Middle frontal gyrus (tissue), 1 donor: ENCODE data around the gene NFKBIB.
A peak's percentile ranks its signal among the peaks of the same experiment; 100 is the strongest.
"Not testable (repeated sequence)": the region's sequence is repeated elsewhere in the genome, so short reads cannot be mapped to it uniquely, and the experiment has no call there.

Source experiments
- DNase-seq: peaks from one replicate; pipeline ENCODE4 v3.0.0-alpha.2; 2015; ENCODE audit warnings: low spot score; ENCODE audit errors: extremely low spot score

Gene NFKBIB

DNA sequence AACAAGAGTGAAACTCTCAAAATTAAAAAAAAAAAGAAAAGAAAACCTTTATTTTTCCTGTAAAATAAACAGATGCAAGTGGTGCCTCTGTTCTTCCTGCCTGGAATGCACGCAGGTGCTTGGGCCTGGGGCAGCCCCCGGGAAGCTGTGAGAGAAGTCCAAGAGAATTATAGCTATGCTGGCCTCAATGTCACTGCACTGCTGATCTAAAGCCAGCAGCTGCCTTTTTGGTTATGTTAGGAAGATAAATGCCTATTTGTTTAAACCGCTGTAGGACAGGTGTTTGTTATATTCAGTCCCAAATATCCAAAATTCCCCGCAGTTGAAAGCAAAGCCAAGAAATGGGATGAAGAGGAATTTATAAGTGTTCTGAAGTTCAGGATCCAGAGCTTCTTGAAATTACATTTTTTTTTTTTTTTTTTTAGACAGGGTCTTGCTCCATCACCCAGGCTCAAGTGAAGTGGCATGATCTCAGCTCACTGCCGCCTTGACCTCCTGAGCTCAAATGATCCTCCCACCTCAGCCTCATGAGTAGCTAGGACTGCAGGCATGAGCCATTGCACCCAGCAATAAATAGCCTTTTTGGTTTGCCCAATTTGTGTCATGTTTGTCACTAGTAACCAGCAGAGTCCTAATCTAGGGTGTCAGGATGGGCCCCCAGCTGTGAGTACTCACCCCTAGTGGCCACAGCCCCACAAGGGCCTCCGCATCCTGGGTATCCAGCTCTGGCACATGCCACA lies 23.9 kb upstream of the NFKBIB start:
- DNase-seq, result no peak

DNA sequence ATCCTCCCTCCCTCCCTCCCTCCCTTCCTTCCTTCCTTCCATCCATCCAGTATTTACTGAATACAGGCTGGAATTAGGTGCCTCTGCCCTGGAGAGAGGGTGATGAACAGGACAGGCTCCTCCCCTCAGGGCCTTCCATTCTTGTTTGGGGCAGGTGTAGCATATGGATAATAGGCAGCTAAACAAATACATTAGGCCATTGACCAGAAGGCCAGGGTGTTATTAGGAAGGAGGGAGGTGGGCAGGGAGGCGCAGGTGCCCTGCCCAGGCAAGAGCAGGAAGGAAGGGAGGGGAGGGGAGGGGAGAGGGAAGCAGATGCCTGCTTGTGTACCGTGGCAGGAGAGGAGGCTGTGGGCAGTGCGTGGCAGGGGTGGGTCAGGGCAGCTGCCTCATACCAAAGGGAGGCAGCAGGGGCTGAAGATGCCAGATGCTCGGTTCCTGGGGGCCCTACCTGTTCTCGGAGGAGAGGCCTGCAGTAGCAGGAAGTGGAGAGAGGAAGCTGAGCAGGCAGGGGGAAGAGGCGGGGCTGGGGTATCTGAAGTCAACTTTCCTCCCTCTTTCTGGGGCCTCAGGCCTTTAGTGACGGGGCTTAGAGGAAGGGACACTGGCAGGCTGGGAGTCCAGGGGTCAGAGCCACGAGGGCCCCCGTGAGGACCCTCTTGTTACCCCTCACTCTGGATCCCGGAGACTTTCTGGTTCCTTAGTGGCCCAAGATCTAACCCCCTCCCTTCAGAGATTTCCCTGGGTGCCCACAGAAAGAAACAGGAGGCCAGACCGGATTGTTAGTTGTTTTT lies 21.8 kb upstream of the NFKBIB start, which contains the start of gene RINL:
Gene RINL, minus strand, starts transcription at position 495 of the 794 bp plus-strand sequence. CDS start 1,533 bp downstream, outside the sequence.
- no peak for DNase-seq

DNA sequence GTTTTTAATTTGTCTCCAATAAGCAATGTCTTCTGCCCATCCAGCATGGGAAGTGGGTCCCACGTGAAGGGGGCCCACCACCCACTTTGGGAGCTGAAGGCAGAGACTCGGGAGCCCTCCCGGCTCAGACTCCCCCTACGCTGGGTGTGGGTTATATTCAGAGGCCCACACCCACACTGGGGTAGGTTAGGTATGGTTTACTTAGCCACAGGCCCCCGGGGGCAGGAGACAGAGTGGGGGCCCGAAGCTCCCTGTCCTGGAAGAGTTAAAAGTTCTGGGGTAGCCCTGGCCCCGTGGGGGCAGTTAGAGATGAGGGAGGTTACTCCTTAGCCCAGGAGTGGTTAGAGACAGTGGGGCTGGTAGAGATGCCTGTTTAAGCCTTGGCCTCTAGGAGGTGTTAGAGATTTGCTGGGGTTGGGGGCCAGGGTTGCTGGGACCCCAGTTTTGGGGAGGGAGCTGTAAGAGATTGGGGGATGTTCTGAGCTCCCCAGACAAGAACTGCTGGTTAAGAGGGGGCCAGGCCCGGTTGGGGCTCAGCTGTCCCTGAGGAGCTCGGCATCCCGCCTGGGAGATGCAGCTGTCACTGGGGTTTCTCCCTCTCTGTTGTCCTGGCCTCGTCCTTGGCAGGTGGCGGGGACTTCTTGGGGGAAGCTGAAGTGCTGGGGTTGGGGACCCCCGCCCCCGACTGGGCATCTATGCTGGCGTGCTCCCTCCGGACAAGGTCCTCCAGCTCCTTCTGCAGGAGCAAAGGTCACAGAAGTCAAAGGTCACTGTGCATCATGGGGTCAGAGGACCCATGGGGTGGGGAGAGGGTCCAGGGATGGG lies 21.0 kb upstream of the NFKBIB start:
- no peak for DNase-seq

DNA sequence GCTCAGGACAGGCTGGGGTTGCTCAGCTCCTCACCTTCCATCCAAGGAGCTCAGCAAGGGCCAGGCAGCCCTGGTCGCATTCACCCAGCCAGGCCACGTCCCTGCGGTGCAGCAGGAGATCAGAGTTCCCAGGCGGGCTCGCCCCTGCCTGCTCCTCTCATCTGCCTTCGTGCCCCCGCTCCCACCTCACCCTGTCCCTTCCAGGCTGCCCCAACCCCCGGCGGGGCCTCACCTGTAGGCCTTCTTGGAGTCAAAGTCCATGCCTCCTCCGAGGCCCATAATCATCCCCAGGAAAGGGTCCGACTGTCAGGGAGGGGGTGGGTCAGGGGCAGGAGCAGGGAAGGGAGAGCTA lies 20.4 kb upstream of the NFKBIB start:
- no peak for DNase-seq

DNA sequence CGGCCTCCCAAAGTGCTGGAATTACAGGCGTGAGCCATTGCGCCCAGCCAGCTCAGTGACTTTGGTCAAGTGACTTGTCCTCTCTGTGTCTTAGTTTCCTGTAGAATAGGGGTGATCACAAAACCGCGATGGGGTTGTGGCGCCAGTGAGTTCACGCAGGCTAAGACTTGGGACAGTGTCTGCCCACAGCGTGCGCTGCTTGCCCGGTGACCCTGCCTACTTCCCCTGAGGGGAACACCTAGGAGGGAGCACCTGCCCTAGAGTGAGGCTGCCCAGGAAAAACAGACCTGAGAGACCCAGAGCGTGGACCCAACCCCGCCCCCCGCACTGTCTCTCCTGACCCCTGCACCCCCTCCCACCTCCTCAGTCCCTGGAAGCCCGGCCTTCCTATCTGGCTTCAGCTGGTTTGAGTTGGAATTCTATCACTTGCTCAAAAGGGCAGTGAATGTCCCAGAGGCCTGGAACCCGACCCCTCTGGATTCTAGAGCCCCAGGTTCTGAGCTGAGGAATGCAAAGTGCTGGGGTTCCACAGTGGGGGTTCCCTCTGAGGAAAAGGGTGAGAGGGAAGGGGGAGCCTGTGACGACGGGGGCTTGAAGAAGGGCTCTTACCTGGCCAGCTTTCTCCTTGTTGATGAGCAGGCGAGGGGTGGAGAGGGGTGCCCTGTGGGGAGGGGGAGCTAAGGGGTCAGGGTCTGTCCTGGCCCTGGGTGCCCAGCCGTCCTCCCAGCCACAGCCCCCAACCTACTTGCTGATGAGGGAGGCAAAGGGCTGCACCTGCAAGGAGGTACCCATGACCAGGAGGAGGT lies 19.5 kb upstream of the NFKBIB start:
- DNase-seq, result no peak

DNA sequence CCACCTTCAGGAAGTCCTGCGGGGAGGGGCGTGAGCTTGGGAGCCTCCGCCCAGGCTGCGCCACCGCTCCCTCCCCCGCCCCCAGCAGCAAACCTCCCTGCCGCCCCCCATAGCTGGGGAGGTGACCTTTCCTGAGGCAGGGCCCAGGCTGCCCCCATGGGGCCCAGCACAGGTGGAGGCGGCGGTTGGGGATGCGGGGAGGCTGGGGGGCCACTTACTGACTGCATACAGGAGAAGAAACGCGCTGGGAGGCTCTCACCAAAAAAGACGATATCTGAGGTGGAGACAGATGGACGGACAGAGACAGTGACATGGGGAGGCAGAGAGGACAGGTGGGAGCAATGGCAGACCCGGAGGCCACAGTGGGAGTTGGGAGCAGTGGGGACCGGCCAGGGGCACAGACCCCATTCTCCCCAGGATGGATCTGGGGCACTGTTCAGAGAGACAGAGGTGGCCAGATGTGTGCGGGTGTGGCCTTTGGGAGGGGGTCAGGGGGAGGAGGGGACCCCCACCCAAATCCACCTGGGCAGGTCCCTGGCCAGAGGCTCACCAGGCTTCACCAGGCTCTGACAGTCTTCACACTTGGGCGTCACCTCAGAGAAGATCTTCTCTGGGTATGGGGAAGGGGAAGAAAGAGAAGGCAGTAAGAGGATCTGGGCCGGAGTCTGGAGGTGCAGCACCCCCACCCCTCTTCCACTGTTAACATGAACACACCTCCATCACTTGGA lies 18.7 kb upstream of the NFKBIB start:
- DNase-seq, result no peak

DNA sequence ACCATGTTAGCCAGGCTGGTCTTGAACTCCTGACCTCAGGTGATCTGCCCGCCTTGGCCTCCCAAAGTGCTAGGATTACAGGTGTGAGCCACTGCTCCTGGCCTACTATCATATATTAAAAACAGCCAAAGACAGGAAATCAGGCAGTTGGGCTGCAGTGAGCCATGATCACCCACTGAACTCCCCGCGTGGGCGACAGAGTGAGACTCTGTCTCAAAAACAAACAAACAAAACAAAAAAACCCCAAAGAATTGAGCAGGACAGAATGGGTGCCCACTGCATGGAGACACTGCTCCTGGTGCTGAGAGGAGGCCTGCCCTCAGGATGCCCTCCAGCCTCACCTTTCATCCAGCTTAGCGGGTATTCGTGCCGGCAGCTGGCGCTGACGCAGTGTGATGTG lies 16.5 kb upstream of the NFKBIB start:
- no peak for DNase-seq

DNA sequence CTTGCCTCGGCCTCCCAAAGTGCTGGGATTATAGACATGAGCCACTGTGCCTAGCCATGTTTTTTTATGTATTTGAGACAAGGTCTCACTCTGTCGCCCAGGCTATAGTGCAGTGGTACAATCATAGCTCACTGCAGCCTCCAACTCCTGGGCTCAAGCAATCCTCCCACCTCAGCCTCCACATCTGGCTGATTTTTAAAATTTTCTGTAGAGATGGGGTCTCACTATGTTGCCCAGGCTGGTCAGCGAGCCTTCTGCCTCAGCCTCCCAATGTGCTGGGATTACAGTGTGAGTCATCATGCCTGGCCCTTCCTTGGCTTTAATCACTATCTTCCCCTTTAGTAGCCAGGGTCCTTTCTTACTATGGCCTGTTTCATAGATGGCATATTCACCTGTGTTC lies 15.1 kb upstream of the NFKBIB start:
- not testable (repeated sequence) for DNase-seq

DNA sequence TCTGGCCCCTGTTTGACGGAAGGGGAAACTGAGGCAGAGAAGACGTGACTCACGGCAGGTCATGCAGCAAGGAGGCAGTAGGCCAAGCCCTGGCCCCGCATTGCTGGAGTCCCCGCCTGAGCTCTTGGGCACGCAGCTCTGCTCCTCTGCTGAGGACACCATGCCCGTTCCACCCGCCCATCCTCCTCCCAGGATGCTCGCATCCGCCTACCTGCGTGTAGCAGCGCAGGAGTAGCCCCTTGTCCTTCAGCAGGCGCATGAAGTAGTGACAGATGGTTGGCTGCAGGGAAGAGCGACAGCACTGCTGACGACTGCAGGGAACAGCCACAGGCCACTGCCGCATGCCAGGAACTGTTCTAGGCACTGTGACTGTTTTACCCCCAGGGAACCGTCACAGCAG lies 10.9 kb upstream of the NFKBIB start:
- DNase-seq, result no peak

DNA sequence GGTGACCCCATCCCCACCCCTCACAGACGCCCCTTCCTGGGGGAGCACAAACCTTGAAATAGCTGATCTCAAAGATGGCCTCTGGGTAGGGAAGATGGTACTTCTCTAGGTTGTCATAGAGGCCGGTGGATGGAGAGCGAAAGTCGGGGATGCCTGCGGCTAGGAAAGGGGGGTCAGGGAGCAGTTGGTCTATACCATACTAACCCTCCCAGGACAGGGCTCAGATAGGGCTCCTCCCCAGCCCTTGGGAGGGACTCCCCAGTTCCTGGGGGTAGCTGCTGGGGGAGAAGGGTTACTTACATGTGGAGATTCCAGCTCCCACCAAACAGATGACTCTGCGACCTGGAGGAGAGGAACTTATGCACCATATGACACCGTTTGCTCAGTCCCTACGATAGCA lies 10.0 kb upstream of the NFKBIB start:
- DNase-seq, result no peak

DNA sequence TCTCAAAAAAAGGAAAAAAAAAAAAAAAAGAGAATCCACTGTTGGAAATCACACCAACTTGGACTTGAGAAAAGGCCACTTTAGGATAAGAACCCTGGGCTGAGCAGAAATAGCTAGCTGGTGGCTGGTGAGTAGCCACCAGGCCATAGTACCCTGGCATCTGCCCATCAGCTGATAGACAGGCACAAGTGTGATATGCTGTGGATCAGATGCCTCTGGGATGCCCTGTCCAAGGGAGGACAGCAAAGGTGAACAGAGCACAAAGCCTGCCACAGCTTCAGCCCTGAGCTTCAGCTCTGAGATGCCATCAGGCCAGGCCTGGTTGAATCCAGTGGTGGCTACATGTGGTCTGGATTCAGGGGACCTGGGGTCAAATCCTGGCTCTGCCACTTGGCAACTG lies 9.1 kb upstream of the NFKBIB start:
- DNase-seq, result no peak

DNA sequence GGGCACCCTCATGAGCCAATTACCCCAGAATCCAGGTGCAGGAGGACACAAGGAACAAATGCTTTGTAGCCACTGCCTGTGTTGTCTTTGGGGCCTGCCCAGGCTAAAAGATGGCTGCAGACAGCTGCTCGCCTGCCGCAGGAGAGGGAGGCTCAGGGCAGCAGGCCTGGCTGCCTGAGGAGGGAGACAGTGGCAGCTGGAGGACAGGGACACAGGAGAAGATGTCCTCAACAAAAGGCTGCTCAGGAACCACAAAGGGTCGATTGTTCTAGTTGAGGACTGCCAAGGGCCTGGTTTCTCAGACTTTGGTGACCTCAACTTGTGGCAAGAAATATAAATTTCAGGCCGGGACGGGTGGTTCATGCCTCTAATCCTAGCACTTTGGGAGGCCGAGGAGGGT lies 8.0 kb upstream of the NFKBIB start:
- DNase-seq, result peak; percentile 40

DNA sequence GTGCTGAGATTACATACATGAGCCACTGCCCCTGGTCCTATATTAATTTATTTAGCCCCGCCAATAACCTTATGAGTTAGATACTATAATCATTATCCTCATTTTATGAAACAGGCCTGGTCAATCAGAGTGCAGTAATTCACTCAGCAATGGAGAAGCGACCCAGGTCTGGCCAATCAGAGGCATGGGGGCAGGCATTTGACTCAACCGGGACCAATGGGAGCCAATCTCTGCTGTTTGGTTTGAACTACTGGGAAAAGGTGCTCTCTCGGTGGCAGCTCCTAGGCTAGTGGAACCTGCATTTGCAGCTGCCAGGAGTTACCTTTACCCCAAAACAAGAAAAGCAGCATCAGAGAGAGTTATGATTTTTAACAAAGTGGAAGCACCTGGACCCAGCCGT lies 6.9 kb upstream of the NFKBIB start:
- DNase-seq, result no peak

DNA sequence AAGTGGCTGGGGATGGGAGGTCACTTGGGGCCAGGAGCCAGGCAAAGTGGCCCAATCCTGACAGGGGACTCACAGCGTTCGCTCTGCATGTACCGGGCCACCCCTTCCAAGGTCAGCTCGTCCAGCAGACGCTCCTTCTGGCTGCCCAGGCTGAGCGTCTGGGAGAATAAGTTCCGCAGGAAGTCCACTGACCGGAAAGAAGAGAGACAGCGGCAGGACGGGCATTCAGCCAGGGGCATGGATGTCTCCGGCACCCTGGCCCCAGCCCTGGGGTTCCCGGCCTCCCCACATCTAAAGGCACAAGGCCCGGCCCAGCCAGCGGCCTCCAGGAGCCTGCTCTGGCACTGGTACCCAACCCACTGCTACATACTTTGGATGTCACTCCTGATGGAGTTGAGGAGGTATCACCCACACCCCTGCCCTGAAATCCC lies 6.4 kb upstream of the NFKBIB start:
- DNase-seq, result no peak

DNA sequence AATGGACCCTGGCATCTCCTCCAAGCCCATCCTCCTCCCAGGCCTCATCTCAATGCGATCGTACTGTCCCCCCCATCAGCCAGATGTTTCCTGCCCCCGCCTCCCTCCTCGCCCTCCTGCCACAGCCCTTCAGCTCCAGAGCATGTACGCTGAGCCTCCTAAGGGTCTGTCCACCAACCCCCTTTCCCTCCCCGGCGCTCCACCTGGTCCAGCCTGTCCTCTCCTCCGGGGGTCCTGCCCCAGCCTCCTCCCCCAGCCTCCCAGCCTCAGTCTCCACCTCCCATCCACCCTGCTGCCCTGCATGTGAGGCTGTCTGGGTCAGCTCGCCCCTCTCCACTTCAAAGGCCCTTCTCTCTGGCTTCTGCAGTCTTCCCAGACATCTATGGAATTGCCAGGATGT lies 4.8 kb upstream of the NFKBIB start:
- DNase-seq, result no peak

DNA sequence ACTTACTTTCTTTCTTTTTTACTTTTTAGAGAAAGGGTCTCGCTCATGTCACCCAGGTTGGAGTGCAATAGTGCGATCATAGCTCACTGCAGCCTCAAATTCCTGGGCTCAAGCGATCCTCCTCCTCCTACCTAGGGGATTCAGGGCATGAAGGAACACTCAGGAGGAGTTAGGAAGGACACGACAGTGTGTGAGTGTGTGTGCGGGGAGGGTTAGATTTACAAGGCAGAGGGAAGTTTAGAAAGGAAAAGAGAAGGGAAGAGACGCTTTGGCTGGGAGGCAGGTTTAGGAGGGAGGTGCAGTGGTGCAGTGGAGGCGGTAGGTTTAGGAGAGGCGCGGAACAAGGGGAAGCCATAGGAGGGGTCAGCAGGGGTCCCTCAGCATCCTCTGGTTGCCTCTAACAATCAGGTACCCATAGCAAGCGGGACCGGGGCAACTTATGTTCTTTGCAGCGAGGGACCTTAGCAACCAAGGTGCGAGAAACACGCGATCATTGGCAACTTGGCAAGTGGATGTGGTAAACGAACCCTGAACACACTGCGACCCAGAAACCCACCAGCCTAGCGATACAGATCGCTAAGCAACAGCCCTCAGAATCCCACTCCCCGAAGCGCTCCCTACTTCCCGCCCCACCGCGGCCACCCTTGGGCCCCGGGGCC lies 852 bp upstream of the NFKBIB start:
- no peak for DNase-seq

DNA sequence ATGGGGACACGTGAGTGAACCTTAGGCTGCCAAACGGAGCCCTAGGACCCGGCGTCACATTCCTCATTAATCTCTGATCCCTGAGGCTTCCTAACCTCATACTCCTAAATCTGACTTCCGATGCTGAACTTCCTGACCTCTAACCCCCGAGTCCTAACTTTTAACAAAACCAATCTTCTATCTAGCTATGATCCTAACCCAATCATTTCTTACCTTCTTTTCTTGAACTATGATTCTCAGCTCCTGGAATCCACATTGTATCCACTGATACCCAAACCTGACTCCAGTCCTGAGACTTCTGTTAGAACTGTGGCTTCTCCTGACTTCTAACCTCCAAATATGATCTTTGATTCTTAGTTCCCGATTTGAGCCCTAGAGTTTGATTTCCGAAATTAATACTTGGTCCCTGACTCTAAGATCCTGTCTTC lies 447 bp downstream of the NFKBIB start:
- peak; percentile 44 for DNase-seq

DNA sequence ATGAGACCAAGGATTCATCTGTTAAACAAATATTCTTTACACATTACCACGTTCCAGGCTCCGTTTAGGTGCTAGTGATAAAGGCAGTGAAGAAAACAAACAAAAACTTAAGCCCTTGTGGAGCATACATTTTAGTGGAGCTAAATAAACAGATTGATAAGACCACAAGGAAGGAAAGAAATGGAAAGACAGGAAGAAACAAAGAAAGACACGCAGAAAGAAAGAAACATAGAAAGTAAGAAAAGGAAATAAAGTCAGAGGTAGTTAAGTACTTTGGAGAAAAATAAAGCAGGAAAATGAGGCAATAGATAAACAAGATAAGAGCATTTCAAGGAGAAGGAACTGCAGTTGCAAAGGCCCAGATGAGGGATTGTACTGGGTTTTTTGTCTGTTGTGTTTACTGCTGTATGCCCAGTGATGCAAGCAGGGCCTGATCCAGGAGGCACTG lies 998 bp downstream of the NFKBIB start:
- DNase-seq, result no peak

DNA sequence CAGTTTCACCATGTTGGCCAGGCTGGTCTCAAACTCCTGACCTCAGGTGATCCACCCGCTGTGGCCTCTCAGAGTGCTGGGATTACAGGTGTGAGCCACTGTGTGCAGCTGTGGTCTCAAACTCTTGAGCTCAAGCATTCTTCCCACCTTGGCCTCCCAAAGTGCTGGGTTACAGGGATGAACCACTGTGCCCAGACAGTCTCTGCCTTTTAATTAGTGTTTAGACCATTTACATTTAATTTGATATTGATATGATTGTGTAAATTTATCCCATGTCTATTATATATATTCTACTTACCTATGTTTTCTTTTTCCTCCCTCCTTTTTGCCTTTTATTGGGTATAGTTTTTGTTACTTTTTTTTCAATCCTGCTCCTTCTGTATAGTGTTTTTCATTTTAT lies 1.9 kb downstream of the NFKBIB start:
- no peak for DNase-seq
